GM12891 (cell line): Measurements from ENCODE around the gene LEUTX.

Experiments
- POLR2A ChIP-seq: IDR thresholded peaks from 2 replicates; pipeline ENCODE4 v1.6.1; 2011; ENCODE audit warnings: low read depth, low read length, control low read depth
- POLR2AphosphoS5 ChIP-seq: IDR thresholded peaks from 2 replicates; pipeline ENCODE4 v1.6.1; 2011; ENCODE audit warnings: low read depth, low read length, control low read depth
- SPI1 ChIP-seq: IDR thresholded peaks from 2 replicates; pipeline ENCODE4 v1.6.1; 2011; ENCODE audit warnings: low read depth, low read length, control low read depth
- TAF1 ChIP-seq: IDR thresholded peaks from 2 replicates; pipeline ENCODE4 v1.6.1; 2011; ENCODE audit warnings: low read depth, low read length, control low read depth

GRCh38 chr19:39731685-39732084 lies 47.0 kb upstream of the LEUTX start:
- TF ChIP-seq POLR2A, result no peak
- no peak for TF ChIP-seq POLR2AphosphoS5
- TF ChIP-seq TAF1, result no peak
- TF ChIP-seq SPI1, result no peak
